ENCODE measurements around the gene CCDC14. TPM values are rescaled to one million over a fixed set of nuclear protein-coding genes. Genes with fewer than 3 reads are reported as not detected.

The CCDC14 gene
- total RNA-seq, 1 donor from 2014 or later, result 83.3 TPM

- Mint-ChIP-seq H3K9me3 (no peaks in the 10 kb centered on the region), H3K27me3 (peaks cover 39% of the 10 kb centered on the region), H3K4me1 (ENCODE audit: unreplicated experiment) (peaks cover 8% of the 10 kb centered on the region), H3K27ac (no peak overlapping the region), H3K36me3 (no peaks in the 10 kb centered on the region), H3K4me3 (no peak overlapping the region)
- no peak for DNase-seq (ENCODE audit: extremely low spot score, unreplicated experiment)
- no peak for TF ChIP-seq CTCF (conservative IDR thresholded peaks at IDR 0.05)
Measured at GRCh38 chr3:123878807-123879206, 82.2 kb downstream of the CCDC14 start.

GRCh38 chr3:123877965-123878364, 83.1 kb downstream of the CCDC14 start:
- Mint-ChIP-seq H3K27ac (no peak overlapping the region), H3K27me3 (peaks cover 30% of the 10 kb centered on the region), H3K9me3 (no peaks in the 10 kb centered on the region), H3K36me3 (no peaks in the 10 kb centered on the region), H3K4me3 (no peak overlapping the region), H3K4me1 (ENCODE audit: unreplicated experiment) (peaks cover 2% of the 10 kb centered on the region)
- DNase-seq (ENCODE audit: extremely low spot score, unreplicated experiment), result no peak
- TF ChIP-seq CTCF (conservative IDR thresholded peaks at IDR 0.05), result no peak

GRCh38 chr3:123877466-123877865, 83.6 kb downstream of the CCDC14 start:
- Mint-ChIP-seq H3K4me1 (ENCODE audit: unreplicated experiment) (no peaks in the 10 kb centered on the region), H3K36me3 (no peaks in the 10 kb centered on the region), H3K9me3 (no peaks in the 10 kb centered on the region), H3K27me3 (peaks cover 25% of the 10 kb centered on the region), H3K27ac (no peak overlapping the region), H3K4me3 (no peak overlapping the region)
- no peak for TF ChIP-seq CTCF (conservative IDR thresholded peaks at IDR 0.05)
- DNase-seq (ENCODE audit: extremely low spot score, unreplicated experiment), result no peak

- Mint-ChIP-seq H3K9me3 (no peaks in the 10 kb centered on the region), H3K4me3 (no peak overlapping the region), H3K4me1 (ENCODE audit: unreplicated experiment) (peaks cover 4% of the 10 kb centered on the region), H3K36me3 (no peaks in the 10 kb centered on the region), H3K27ac (no peak overlapping the region), H3K27me3 (peaks cover 22% of the 10 kb centered on the region)
- no peak for DNase-seq (ENCODE audit: extremely low spot score, unreplicated experiment)
- peak; percentile 58 for TF ChIP-seq CTCF (conservative IDR thresholded peaks at IDR 0.05)
Measured at GRCh38 chr3:123876858-123877257, 84.2 kb downstream of the CCDC14 start.

DNA sequence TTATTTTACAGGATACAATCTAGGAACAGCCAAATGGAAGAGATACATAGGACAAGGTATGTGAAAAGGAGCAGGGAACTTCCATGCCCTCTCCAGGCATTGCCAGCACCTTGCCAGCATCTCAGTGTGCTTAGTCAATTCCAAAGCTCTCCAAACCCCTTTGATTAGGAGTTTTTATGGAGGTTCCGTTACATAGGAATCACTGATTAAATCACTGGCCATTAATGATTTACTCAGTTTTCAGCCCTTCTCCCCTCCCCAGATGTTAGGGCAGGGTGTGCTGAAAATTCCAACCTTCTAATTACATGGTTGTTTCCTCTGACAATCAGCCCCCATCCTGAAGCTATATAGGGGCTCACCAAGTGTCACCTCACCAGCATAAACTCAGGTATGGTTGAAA, 88.4 kb downstream of the CCDC14 start:
- H3K4me1 Mint-ChIP-seq (ENCODE audit: unreplicated experiment), result peaks cover 4% of the 10 kb centered on the region
- H3K27ac Mint-ChIP-seq, result no peak overlapping the region
- H3K36me3 Mint-ChIP-seq, result no peaks in the 10 kb centered on the region
- TF ChIP-seq CTCF (conservative IDR thresholded peaks at IDR 0.05), result no peak
- peaks cover 3% of the 10 kb centered on the region for H3K9me3 Mint-ChIP-seq
- no peak for DNase-seq (ENCODE audit: extremely low spot score, unreplicated experiment)
- no peak overlapping the region for H3K4me3 Mint-ChIP-seq
- H3K27me3 Mint-ChIP-seq, result peaks cover 6% of the 10 kb centered on the region

DNA sequence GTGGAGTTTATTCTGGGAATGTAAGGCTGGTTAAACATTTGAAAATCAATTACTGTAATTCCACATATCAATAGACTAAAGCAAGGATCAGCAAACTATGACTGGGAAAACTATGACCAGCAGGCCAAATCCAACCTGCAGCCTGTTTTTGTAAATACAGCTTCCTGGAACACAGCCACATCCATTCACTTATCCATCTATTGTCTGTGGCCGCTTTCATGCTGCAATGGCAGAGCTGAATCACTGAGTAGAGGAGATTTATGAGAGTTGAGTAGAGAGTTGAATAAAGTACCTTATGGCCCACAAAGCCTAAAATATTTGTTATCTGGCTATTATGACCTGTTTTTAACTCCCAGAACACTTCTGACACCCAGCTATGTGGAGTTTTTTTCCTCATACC, 89.1 kb downstream of the CCDC14 start:
- Mint-ChIP-seq H3K27me3 (peaks cover 5% of the 10 kb centered on the region), H3K36me3 (no peaks in the 10 kb centered on the region), H3K4me3 (no peak overlapping the region), H3K9me3 (peaks cover 3% of the 10 kb centered on the region), H3K27ac (no peak overlapping the region), H3K4me1 (ENCODE audit: unreplicated experiment) (peaks cover 4% of the 10 kb centered on the region)
- no peak for DNase-seq (ENCODE audit: extremely low spot score, unreplicated experiment)
- TF ChIP-seq CTCF (conservative IDR thresholded peaks at IDR 0.05), result no peak
